ENCODE results near the gene GRSF1. TPM values are rescaled to one million over a fixed set of nuclear protein-coding genes. Genes with fewer than 3 reads are reported as not detected.

Gene GRSF1
- total and polyA plus RNA-seq, 10 of the 15 experiments (the other 5 are each of a cell fraction or from before 2014, with no cell fraction given), result 37.5 to 105 (median 68.4) TPM

- no peak overlapping the region for H3K27ac ChIP-seq (ENCODE audit: control insufficient read depth, insufficient read depth)
- ChIA-PET SMC1A (ENCODE audit: uncharacterized antibody, unreplicated experiment) (interaction anchor here (1.1 kb wide), 1 partner anchor 21 kb away, joined by 3 read pairs; no protein-coding TSS in a partner anchor), POLR2A (no interaction called here), RAD21 (ENCODE audit: unreplicated experiment) (interaction anchor here (1.3 kb wide), 1 partner anchor 17 kb away, joined by 3 read pairs; no protein-coding TSS in a partner anchor), CTCF (interaction anchor here (2.0 kb wide), 1 partner anchor 151 kb away, joined by 6 read pairs; no protein-coding TSS in a partner anchor)
- no peak for FAIRE-seq
- ATAC-seq, result no peak
- H3K79me2 ChIP-seq (ENCODE audit: control insufficient read depth, insufficient read depth, low read length), result no peaks in the 10 kb centered on the region
- H3K36me3 ChIP-seq (ENCODE audit: control insufficient read depth in 2 of 2, insufficient read depth in 2 of 2, low read length in 1 of 2), result no peaks in the 10 kb centered on the region
- H3K27me3 ChIP-seq (replicated peaks in 1 of 2; ENCODE audit: control insufficient read depth in 2 of 2, insufficient read depth in 2 of 2, low read length in 1 of 2), result no peaks in the 10 kb centered on the region
- 95% methylated on average over 1 of the region's 1 CpG for WGBS (ENCODE audit: insufficient coverage, insufficient replicate concordance, low lambda C conversion rate, missing lambda C conversion rate)
- H3K4me3 ChIP-seq, result no peak overlapping the region
- no peak for DNase-seq (ENCODE audit: low read depth, low spot score)
- H3K4me2 ChIP-seq (ENCODE audit: control insufficient read depth, insufficient read depth), result no peak overlapping the region
- TF ChIP-seq BCL11A (IDR thresholded peaks at IDR 0.05; ENCODE audit: low read depth, low read length) (no peak), SIN3A (IDR thresholded peaks at IDR 0.05; ENCODE audit: low read depth, low read length) (no peak), ZBTB33 (IDR thresholded peaks at IDR 0.05) (no peak), CBX5 (IDR thresholded peaks at IDR 0.05; ENCODE audit: low read depth) (no peak), IRF3 (IDR thresholded peaks at IDR 0.05) (no peak), ZZZ3 (IDR thresholded peaks at IDR 0.05; ENCODE audit: control insufficient read depth, insufficient read length, low read depth) (no peak), ZNF384 (IDR thresholded peaks at IDR 0.05; ENCODE audit: borderline replicate concordance, low read depth, low read length) (no peak), SMC3 (IDR thresholded peaks at IDR 0.05; ENCODE audit: borderline replicate concordance, low read length) (no peak), NR2C1 (IDR thresholded peaks at IDR 0.05) (no peak), MEF2A (IDR thresholded peaks at IDR 0.05; ENCODE audit: insufficient read depth, low read depth, low read length) (no peak), NFIC (IDR thresholded peaks at IDR 0.05; ENCODE audit: low read depth, low read length) (no peak), KDM1A (IDR thresholded peaks at IDR 0.05; ENCODE audit: borderline replicate concordance) (no peak), LARP7 (IDR thresholded peaks at IDR 0.05) (no peak), WRNIP1 (IDR thresholded peaks at IDR 0.05; ENCODE audit: borderline replicate concordance, low read depth, low read length) (no peak), HSF1 (IDR thresholded peaks at IDR 0.05; ENCODE audit: low read depth, low read length) (no peak)
- no TSS peak for BruUV-seq (replicated peaks)
- in situ Hi-C loops (cut with MboI), result no loop called here
- H3K9me3 ChIP-seq (replicated peaks; ENCODE audit: control insufficient read depth, insufficient read depth, low read length), result no peaks in the 10 kb centered on the region
- H2AFZ ChIP-seq (ENCODE audit: control insufficient read depth, low read depth, low read length), result no peak overlapping the region
- H4K20me1 ChIP-seq (ENCODE audit: control insufficient read depth, insufficient read depth), result no peaks in the 10 kb centered on the region
- 0 out of 2 replicates have a peak, but pooled peaks cover 5% of the 10 kb centered on the region for H3K4me1 ChIP-seq (ENCODE audit: control insufficient read depth, insufficient read depth, low read length)
- H3K9ac ChIP-seq (ENCODE audit: control insufficient read depth, insufficient read depth, low read length), result no peak overlapping the region
- intact Hi-C loops (cut with micrococcal nuclease; ENCODE audit: unreplicated experiment), result no loop called here
Measured at GRCh38 chr4:70859066-70859465, 19.4 kb upstream of the GRSF1 start.

Measured in GM12878 (cell line).